ENCODE measurements around the gene PDZD4. TPM values are rescaled to one million over a fixed set of nuclear protein-coding genes. Genes with fewer than 3 reads are reported as not detected.

PDZD4 gene
- total and polyA plus RNA-seq, 9 of the 15 experiments (the other 6 are each of a cell fraction or from before 2014, with no cell fraction given), result 0.05 to 0.38 (median 0.07) TPM; not detected in 5

GRCh38 chrX:153821066-153821465 lies 9.3 kb downstream of the PDZD4 start:
- FAIRE-seq, result no peak

More at GRCh38 chrX:153821066-153821465, 9.3 kb downstream of the PDZD4 start:
- in situ Hi-C loops (cut with MboI) (no loop called here), intact Hi-C loops (cut with micrococcal nuclease) (no loop called here)
- Histone ChIP-seq H3K27ac (ENCODE audit: extremely low read depth, low read depth, low read length) (no peak overlapping the region), H3K79me2 (ENCODE audit: control insufficient read depth, insufficient read depth, low read length) (no peaks in the 10 kb centered on the region), H3K4me2 (ENCODE audit: insufficient read depth, low read length) (no peak overlapping the region), H3K36me3 (ENCODE audit: control insufficient read depth, insufficient read depth, low read length) (no peaks in the 10 kb centered on the region), H3K4me1 (replicated peaks in 1 of 2; ENCODE audit: control insufficient read depth in 2 of 2, insufficient read depth in 2 of 2, low read length in 2 of 2) (peaks cover 5 to 18% of the 10 kb centered on the region in 2 experiments; a peak in 4 of 5 replicates), H4K20me1 (replicated peaks; ENCODE audit: control insufficient read depth, insufficient read depth, low read length) (no peaks in the 10 kb centered on the region; the same call in 1 of the 2 replicates), H3K9me1 (ENCODE audit: control insufficient read depth, insufficient read depth, low read length) (no peaks in the 10 kb centered on the region), H3K9me3 (replicated peaks; ENCODE audit: control insufficient read depth, insufficient read depth, low read depth, low read length) (no peaks in the 10 kb centered on the region), H2AFZ (ENCODE audit: low read depth, low read length) (no peak overlapping the region), H3K4me3 (no peak overlapping the region), H3K27me3 (ENCODE audit: control insufficient read depth in 2 of 2, insufficient read depth in 2 of 2, low read length in 2 of 2) (peaks cover 10 to 23% of the 10 kb centered on the region in 2 experiments; a peak in 3 of 5 replicates), H3K9ac (ENCODE audit: insufficient read depth in 1 of 2, low read depth in 2 of 2, low read length in 2 of 2) (no peak overlapping the region)
- 52% methylated on average over 9 of the region's 9 CpGs for WGBS (ENCODE audit: insufficient coverage, low coverage, missing lambda C conversion rate)
- no peak for TF ChIP-seq ZC3H4 (CRISPR knock-in tag; IDR thresholded peaks at IDR 0.05; ENCODE audit: borderline replicate concordance)
- TF ChIP-seq MAFG (tag; conservative IDR thresholded peaks at IDR 0.05), result no peak
- no peak for TF ChIP-seq NR2C2 (CRISPR knock-in tag; IDR thresholded peaks at IDR 0.05)
- no peak for TF ChIP-seq NR2C2 (tag; IDR thresholded peaks at IDR 0.05)
- TF ChIP-seq KAT8 (IDR thresholded peaks at IDR 0.05; ENCODE audit: low read depth), result no peak
- no peak for TF ChIP-seq TCF7 (IDR thresholded peaks at IDR 0.05; ENCODE audit: borderline replicate concordance)
- no peak for TF ChIP-seq RBM25 (IDR thresholded peaks at IDR 0.05; ENCODE audit: low read depth, low read length, severe bottlenecking)
- TF ChIP-seq SAFB (IDR thresholded peaks at IDR 0.05; ENCODE audit: borderline replicate concordance, low read depth, low read length), result no peak
- TF ChIP-seq, protein P1, sequence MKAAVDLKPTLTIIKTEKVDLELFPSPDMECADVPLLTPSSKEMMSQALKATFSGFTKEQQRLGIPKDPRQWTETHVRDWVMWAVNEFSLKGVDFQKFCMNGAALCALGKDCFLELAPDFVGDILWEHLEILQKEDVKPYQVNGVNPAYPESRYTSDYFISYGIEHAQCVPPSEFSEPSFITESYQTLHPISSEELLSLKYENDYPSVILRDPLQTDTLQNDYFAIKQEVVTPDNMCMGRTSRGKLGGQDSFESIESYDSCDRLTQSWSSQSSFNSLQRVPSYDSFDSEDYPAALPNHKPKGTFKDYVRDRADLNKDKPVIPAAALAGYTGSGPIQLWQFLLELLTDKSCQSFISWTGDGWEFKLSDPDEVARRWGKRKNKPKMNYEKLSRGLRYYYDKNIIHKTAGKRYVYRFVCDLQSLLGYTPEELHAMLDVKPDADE (conservative IDR thresholded peaks at IDR 0.05; ENCODE audit: control insufficient read depth, low read depth, low read length), result no peak
- TF ChIP-seq KDM5B (IDR thresholded peaks at IDR 0.05; ENCODE audit: insufficient replicate concordance, low read depth, low read length), result no peak
- TF ChIP-seq MEF2D (tag; conservative IDR thresholded peaks at IDR 0.05; ENCODE audit: low read depth), result no peak
- no peak for TF ChIP-seq TAF7 (tag; IDR thresholded peaks at IDR 0.05)
- TF ChIP-seq CTCF (IDR thresholded peaks at IDR 0.05 in 2 of 3, conservative IDR thresholded peaks at IDR 0.05 in 1 of 3; ENCODE audit: insufficient read depth in 2 of 3, low read depth in 1 of 3, low read length in 3 of 3), result no peak
- TF ChIP-seq MTF1 (CRISPR knock-in tag; IDR thresholded peaks at IDR 0.05; ENCODE audit: borderline replicate concordance), result no peak
- no peak for TF ChIP-seq BRD9 (IDR thresholded peaks at IDR 0.05; ENCODE audit: low read depth, partially characterized antibody)
- no peak for TF ChIP-seq SUPT5H (IDR thresholded peaks at IDR 0.05)
- ChIA-PET POLR2A (no interaction called here), CTCF (ENCODE audit: low intra/inter-chr PET ratio) (no interaction called here)
- ATAC-seq (no peak), DNase-seq (ENCODE audit: extremely low read depth in 1 of 4, low spot score in 3 of 4) (no peak)
- no TSS peak for BruUV-seq (replicated peaks)

All from K562 (cell line).